HepG2 (cell line): ENCODE results near the gene LOXL3. TPM values are rescaled to one million over a fixed set of nuclear protein-coding genes. Genes with fewer than 3 reads are reported as not detected.

Experiments used
- ARNT ChIP-seq: fragments of 450-650 bp; IDR thresholded peaks from 2 replicates; pipeline ENCODE4 v1.6.1; 2017
- CAMTA2 ChIP-seq: sonication (generic); formaldehyde crosslinking; IDR thresholded peaks from 2 replicates; pipeline ENCODE4 v1.4.0; 2020; ENCODE audit warnings: mild to moderate bottlenecking, missing genetic modification reagents, borderline replicate concordance
- DPF2 ChIP-seq: sonication (generic); formaldehyde crosslinking; IDR thresholded peaks from 2 replicates; pipeline ENCODE4 v1.4.0; 2020; ENCODE audit warnings: mild to moderate bottlenecking, low read depth, missing genetic modification reagents, borderline replicate concordance
- JUNB ChIP-seq: sonication (generic); formaldehyde crosslinking; IDR thresholded peaks from 2 replicates; pipeline ENCODE4 v1.8.0; 2022; ENCODE audit warnings: missing genetic modification reagents, mild to moderate bottlenecking, borderline replicate concordance
- MIER2 ChIP-seq: IDR thresholded peaks from 2 replicates; pipeline ENCODE4 v1.6.1; 2016; ENCODE audit warnings: missing biosample characterization, missing genetic modification reagents
- NKX3-1 ChIP-seq: sonication (generic); formaldehyde crosslinking; IDR thresholded peaks from 2 replicates; pipeline ENCODE4 v1.5.0; 2020; ENCODE audit warnings: missing genetic modification reagents
- PRMT3 ChIP-seq: sonication (generic); formaldehyde crosslinking; IDR thresholded peaks from 2 replicates; pipeline ENCODE4 v1.8.1; 2022; ENCODE audit warnings: low read depth, mild to moderate bottlenecking, moderate library complexity, missing genetic modification reagents, borderline replicate concordance
- SKI ChIP-seq: fragments of 450-650 bp; IDR thresholded peaks from one replicate; pipeline ENCODE4 v1.6.1; 2018; ENCODE audit warnings: mild to moderate bottlenecking; ENCODE audit not compliant: partially characterized antibody
- SOX13 ChIP-seq, 3 experiments: fragments of 450-650 bp in 1 of 3; sonication (generic) in 1 of 3; formaldehyde crosslinking in 1 of 3; IDR thresholded peaks in 2 of 3; conservative IDR thresholded peaks in 1 of 3; 2 replicates each; pipeline versions ENCODE4 v1.5.0 to v1.6.1; 2016 to 2020; ENCODE audit warnings: antibody characterized with exemption in 1 of 3, mild to moderate bottlenecking in 1 of 3, missing compliant biosample characterization in 1 of 3, missing genetic modification reagents in 1 of 3, moderate library complexity in 1 of 3
- ZFY ChIP-seq: sonication (generic); formaldehyde crosslinking; IDR thresholded peaks from 2 replicates; pipeline ENCODE4 v1.4.0; 2020; ENCODE audit warnings: missing genetic modification reagents
- ZNF124 ChIP-seq: sonication (generic); formaldehyde crosslinking; IDR thresholded peaks from 2 replicates; pipeline ENCODE4 v1.4.0; 2020; ENCODE audit warnings: missing genetic modification reagents
- ZNF232 ChIP-seq: sonication (generic); formaldehyde crosslinking; IDR thresholded peaks from 2 replicates; pipeline ENCODE4 v1.4.0; 2020; ENCODE audit warnings: missing genetic modification reagents, borderline replicate concordance
- ZNF263 ChIP-seq: sonication (generic); formaldehyde crosslinking; IDR thresholded peaks from 2 replicates; pipeline ENCODE4 v1.4.0; 2020; ENCODE audit warnings: missing genetic modification reagents
- ZNF614 ChIP-seq: IDR thresholded peaks from 2 replicates; pipeline ENCODE4 v1.6.1; 2018; ENCODE audit warnings: missing biosample characterization, missing genetic modification reagents, inconsistent platforms, borderline replicate concordance
- ZNF777 ChIP-seq: sonication (generic); formaldehyde crosslinking; IDR thresholded peaks from 2 replicates; pipeline ENCODE4 v1.4.0; 2020; ENCODE audit warnings: missing genetic modification reagents
- ZSCAN12 ChIP-seq: sonication (generic); formaldehyde crosslinking; IDR thresholded peaks from 2 replicates; pipeline ENCODE4 v1.9.0; 2021; ENCODE audit warnings: mild to moderate bottlenecking, missing genetic modification reagents
- polyA plus RNA-seq, 8 experiments: library from polyadenylated mRNA; depleted of rRNA in 3 of 8; stranded (reverse) in 7 of 8; unstranded in 1 of 8; fragments of >200 nt; fragmentation: Illumina TruSeq in 4 of 8; extraction: Trizol in 4 of 8; gene quantifications; 2 replicates each; pipeline versions ENCODE4 v1.2.1 to v1.2.3, GENCODE V29; 2011 to 2016; ENCODE audit warnings: low read depth in 4 of 8, missing spikeins in 1 of 8, mixed read lengths in 1 of 8; ENCODE audit not compliant: insufficient read depth in 1 of 8
- total RNA-seq, 5 experiments: library from RNA; depleted of rRNA; stranded (reverse); fragments of >200 nt; fragmentation: Illumina TruSeq; extraction: Trizol; gene quantifications; 2 replicates each; pipeline ENCODE4 v1.2.3, GENCODE V29; 2016; ENCODE audit warnings: low read depth in 1 of 5
- TF ChIP-seq, protein P1 (sequence below): sonication (generic); formaldehyde crosslinking; IDR thresholded peaks from 2 replicates; pipeline ENCODE4 v1.4.0; 2020; ENCODE audit warnings: missing genetic modification reagents
- TF ChIP-seq, protein P2 (sequence below): fragments of 450-650 bp; IDR thresholded peaks from 2 replicates; pipeline ENCODE4 v1.6.1; 2016
- TF ChIP-seq, protein P3 (sequence below): sonication (generic); formaldehyde crosslinking; IDR thresholded peaks from 2 replicates; pipeline ENCODE4 v1.5.0; 2020; ENCODE audit warnings: mild to moderate bottlenecking, missing genetic modification reagents, borderline replicate concordance
- TF ChIP-seq, protein P4 (sequence below): sonication (generic); formaldehyde crosslinking; IDR thresholded peaks from 2 replicates; pipeline ENCODE4 v1.8.1; 2023; ENCODE audit warnings: mild to moderate bottlenecking, missing genetic modification reagents, borderline replicate concordance

Gene LOXL3
- total and polyA plus RNA-seq, 2 of the 13 experiments (the other 11 are each of a cell fraction or from before 2014, with no cell fraction given) = 0.55 to 6.5 TPM

DNA sequence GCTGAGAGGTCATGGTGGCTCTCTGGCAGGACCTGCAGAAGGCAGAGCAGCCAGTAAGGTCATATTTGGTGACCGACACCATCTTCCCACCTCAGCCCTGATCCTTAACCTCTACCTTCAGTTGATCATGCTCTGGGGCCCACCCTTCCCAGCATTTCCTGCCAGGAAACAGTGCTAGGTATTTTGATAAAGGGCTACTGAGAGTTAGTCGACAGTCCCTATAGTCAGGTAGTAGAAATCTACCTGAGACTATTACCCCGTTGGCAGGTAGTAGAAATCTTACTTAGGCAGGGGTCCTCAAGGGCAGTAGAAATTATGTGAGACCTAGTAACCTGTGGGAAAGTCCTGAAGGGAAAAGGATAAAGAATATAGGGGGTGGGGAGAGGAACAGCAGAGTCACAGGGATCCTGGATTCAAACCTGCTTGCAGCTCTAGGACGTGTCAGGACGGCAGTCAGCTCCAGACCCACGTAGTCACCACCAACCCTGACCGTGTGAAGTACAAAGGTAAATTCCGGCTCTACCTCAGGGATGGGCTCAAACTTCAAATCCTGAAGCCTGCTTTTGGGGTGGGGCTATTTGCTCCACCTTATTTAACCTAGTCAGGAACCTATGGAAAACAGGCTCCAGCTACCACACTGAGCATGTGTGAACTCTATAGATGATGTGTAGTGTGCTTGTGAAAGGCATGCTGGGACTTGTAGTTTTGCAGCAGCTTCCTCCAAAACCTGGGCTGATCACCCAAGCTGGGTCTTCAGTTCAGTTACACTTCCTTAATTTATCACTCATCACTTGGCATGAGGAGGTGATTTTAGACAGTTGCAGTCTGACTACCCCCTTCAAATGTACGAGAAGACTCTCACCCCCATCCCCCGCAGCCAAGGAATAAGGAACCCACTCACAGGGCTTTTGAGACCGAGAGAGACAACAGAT lies 27.8 kb downstream of the LOXL3 start, which contains the start of gene DQX1 (continued):
- peak; percentile 50; the same call in 1 of the 2 replicates for TF ChIP-seq SOX13 (IDR thresholded peaks at IDR 0.05)
- peak in 1 of 2 experiments; percentile 44; a peak in 1 of 4 replicates for TF ChIP-seq SOX13 (CRISPR knock-in tag; conservative IDR thresholded peaks at IDR 0.05 in 1 of 2, IDR thresholded peaks at IDR 0.05 in 1 of 2)
- TF ChIP-seq, protein P1, sequence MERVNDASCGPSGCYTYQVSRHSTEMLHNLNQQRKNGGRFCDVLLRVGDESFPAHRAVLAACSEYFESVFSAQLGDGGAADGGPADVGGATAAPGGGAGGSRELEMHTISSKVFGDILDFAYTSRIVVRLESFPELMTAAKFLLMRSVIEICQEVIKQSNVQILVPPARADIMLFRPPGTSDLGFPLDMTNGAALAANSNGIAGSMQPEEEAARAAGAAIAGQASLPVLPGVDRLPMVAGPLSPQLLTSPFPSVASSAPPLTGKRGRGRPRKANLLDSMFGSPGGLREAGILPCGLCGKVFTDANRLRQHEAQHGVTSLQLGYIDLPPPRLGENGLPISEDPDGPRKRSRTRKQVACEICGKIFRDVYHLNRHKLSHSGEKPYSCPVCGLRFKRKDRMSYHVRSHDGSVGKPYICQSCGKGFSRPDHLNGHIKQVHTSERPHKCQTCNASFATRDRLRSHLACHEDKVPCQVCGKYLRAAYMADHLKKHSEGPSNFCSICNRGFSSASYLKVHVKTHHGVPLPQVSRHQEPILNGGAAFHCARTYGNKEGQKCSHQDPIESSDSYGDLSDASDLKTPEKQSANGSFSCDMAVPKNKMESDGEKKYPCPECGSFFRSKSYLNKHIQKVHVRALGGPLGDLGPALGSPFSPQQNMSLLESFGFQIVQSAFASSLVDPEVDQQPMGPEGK (CRISPR knock-in tag) = peak; percentile 78
- TF ChIP-seq, protein P2, sequence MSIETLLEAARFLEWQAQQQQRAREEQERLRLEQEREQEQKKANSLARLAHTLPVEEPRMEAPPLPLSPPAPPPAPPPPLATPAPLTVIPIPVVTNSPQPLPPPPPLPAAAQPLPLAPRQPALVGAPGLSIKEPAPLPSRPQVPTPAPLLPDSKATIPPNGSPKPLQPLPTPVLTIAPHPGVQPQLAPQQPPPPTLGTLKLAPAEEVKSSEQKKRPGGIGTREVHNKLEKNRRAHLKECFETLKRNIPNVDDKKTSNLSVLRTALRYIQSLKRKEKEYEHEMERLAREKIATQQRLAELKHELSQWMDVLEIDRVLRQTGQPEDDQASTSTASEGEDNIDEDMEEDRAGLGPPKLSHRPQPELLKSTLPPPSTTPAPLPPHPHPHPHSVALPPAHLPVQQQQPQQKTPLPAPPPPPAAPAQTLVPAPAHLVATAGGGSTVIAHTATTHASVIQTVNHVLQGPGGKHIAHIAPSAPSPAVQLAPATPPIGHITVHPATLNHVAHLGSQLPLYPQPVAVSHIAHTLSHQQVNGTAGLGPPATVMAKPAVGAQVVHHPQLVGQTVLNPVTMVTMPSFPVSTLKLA = peak; percentile 40; the same call in 1 of the 2 replicates
- TF ChIP-seq DPF2 = no peak
- peak; percentile 27; the same call in 1 of the 2 replicates for TF ChIP-seq ZNF263 (CRISPR knock-in tag)
- no peak for TF ChIP-seq CAMTA2 (CRISPR knock-in tag)
- no peak for TF ChIP-seq PRMT3 (CRISPR knock-in tag)
- no peak for TF ChIP-seq NKX3-1 (CRISPR knock-in tag)
- TF ChIP-seq, protein P3, sequence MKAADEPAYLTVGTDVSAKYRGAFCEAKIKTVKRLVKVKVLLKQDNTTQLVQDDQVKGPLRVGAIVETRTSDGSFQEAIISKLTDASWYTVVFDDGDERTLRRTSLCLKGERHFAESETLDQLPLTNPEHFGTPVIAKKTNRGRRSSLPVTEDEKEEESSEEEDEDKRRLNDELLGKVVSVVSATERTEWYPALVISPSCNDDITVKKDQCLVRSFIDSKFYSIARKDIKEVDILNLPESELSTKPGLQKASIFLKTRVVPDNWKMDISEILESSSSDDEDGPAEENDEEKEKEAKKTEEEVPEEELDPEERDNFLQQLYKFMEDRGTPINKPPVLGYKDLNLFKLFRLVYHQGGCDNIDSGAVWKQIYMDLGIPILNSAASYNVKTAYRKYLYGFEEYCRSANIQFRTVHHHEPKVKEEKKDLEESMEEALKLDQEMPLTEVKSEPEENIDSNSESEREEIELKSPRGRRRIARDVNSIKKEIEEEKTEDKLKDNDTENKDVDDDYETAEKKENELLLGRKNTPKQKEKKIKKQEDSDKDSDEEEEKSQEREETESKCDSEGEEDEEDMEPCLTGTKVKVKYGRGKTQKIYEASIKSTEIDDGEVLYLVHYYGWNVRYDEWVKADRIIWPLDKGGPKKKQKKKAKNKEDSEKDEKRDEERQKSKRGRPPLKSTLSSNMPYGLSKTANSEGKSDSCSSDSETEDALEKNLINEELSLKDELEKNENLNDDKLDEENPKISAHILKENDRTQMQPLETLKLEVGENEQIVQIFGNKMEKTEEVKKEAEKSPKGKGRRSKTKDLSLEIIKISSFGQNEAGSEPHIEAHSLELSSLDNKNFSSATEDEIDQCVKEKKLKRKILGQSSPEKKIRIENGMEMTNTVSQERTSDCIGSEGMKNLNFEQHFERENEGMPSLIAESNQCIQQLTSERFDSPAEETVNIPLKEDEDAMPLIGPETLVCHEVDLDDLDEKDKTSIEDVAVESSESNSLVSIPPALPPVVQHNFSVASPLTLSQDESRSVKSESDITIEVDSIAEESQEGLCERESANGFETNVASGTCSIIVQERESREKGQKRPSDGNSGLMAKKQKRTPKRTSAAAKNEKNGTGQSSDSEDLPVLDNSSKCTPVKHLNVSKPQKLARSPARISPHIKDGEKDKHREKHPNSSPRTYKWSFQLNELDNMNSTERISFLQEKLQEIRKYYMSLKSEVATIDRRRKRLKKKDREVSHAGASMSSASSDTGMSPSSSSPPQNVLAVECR (CRISPR knock-in tag) = peak; percentile 71; the same call in 1 of the 2 replicates
- TF ChIP-seq ZNF124 (CRISPR knock-in tag) = peak; percentile 84; the same call in 1 of the 2 replicates
- no peak for TF ChIP-seq ARNT
- peak; percentile 48; the same call in 1 of the 2 replicates for TF ChIP-seq ZFY
- 0 out of 2 replicates have a peak, but pooled peaks have one; percentile 65 for TF ChIP-seq ZNF232 (CRISPR knock-in tag)
- peak; percentile 83; the same call in 1 of the 2 replicates for TF ChIP-seq ZNF614
- TF ChIP-seq, protein P4, sequence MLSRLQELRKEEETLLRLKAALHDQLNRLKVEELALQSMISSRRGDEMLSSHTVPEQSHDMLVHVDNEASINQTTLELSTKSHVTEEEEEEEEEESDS (CRISPR knock-in tag) = no peak
- peak; percentile 45; the same call in 1 of the 2 replicates for TF ChIP-seq MIER2 (CRISPR knock-in tag)
- no peak for TF ChIP-seq SKI
- TF ChIP-seq JUNB (CRISPR knock-in tag) = no peak
- no peak for TF ChIP-seq ZNF777 (CRISPR knock-in tag)
- TF ChIP-seq ZSCAN12 (CRISPR knock-in tag) = no peak
